ENCODE data around the gene ALS2. TPM values are rescaled to one million over a fixed set of nuclear protein-coding genes. Genes with fewer than 3 reads are reported as not detected.
"Not testable (repeated sequence)": the region's sequence is repeated elsewhere in the genome, so short reads cannot be mapped to it uniquely, and the experiment has no call there.

Gene ALS2
- 4.4 TPM for polyA plus RNA-seq

GRCh38 chr2:201780674-201781493, at the start of gene ALS2:
Gene ALS2 (minus strand): TSS chr2:201780933. CDS start chr2:201768885, 12,048 bp downstream.
- Mint-ChIP-seq H3K27ac (peak within 1 kb of the TSS; percentile 70 to 99 (median 92)), H3K36me3 (no peaks in the 10 kb centered on the region), H3K9me3 (no peaks in the 10 kb centered on the region), H3K4me3 (peak within 1 kb of the TSS; percentile 90 to 99 (median 97)), H3K4me1 (peaks cover 6 to 15% (median 9%) of the 10 kb centered on the region in 3 donors), H3K27me3 (peaks cover 8% of the 10 kb centered on the region)

GRCh38 chr2:201828220-201828619, 47.5 kb upstream of the ALS2 start:
- Mint-ChIP-seq H3K4me1 (no peaks in the 10 kb centered on the region), H3K27ac (no peak overlapping the region), H3K27me3 (peaks cover 4% of the 10 kb centered on the region), H3K9me3 (peaks cover 0 to 3% (median 2%) of the 10 kb centered on the region in 3 donors), H3K4me3 (no peak overlapping the region), H3K36me3 (no peaks in the 10 kb centered on the region)

- no peaks in the 10 kb centered on the region for H3K36me3 Mint-ChIP-seq
- peaks cover 0 to 3% (median 2%) of the 10 kb centered on the region in 3 donors for H3K9me3 Mint-ChIP-seq
- peaks cover 4% of the 10 kb centered on the region for H3K27me3 Mint-ChIP-seq
- H3K4me1 Mint-ChIP-seq: no peaks in the 10 kb centered on the region
- no peak overlapping the region for H3K4me3 Mint-ChIP-seq
- peak overlapping the region in 1 of 3 donors; percentile 75 for H3K27ac Mint-ChIP-seq
Measured at GRCh38 chr2:201827621-201828020, 46.9 kb upstream of the ALS2 start.

- peaks cover 10% of the 10 kb centered on the region for H3K27me3 Mint-ChIP-seq
Measured at GRCh38 chr2:201824212-201824611, 43.5 kb upstream of the ALS2 start.

GRCh38 chr2:201821080-201821479, 40.3 kb upstream of the ALS2 start:
- Mint-ChIP-seq H3K27me3 (peaks cover 14% of the 10 kb centered on the region), H3K9me3 (peaks cover 0 to 3% (median 2%) of the 10 kb centered on the region in 3 donors), H3K4me3 (no peak overlapping the region), H3K4me1 (no peaks in the 10 kb centered on the region), H3K27ac (no peak overlapping the region), H3K36me3 (no peaks in the 10 kb centered on the region)

More at GRCh38 chr2:201824212-201824611, 43.5 kb upstream of the ALS2 start:
- H3K27ac Mint-ChIP-seq: no peak overlapping the region
- no peak overlapping the region for H3K4me3 Mint-ChIP-seq
- no peaks in the 10 kb centered on the region for H3K4me1 Mint-ChIP-seq
- no peaks in the 10 kb centered on the region for H3K36me3 Mint-ChIP-seq
- H3K9me3 Mint-ChIP-seq: peaks cover 0 to 3% (median 2%) of the 10 kb centered on the region in 3 donors

- Mint-ChIP-seq H3K4me1 (no peaks in the 10 kb centered on the region), H3K4me3 (no peak overlapping the region), H3K9me3 (no peaks in the 10 kb centered on the region), H3K27me3 (peaks cover 14% of the 10 kb centered on the region), H3K27ac (no peak overlapping the region), H3K36me3 (no peaks in the 10 kb centered on the region)
Measured at GRCh38 chr2:201820383-201821007, 39.8 kb upstream of the ALS2 start.

- no peak overlapping the region for H3K4me3 Mint-ChIP-seq
- no peaks in the 10 kb centered on the region for H3K36me3 Mint-ChIP-seq
- H3K27me3 Mint-ChIP-seq: peaks cover 7% of the 10 kb centered on the region
Measured at GRCh38 chr2:201816657-201817575, 36.2 kb upstream of the ALS2 start.

GRCh38 chr2:201813996-201814760, 33.4 kb upstream of the ALS2 start:
- no peak overlapping the region for H3K27ac Mint-ChIP-seq
- peaks cover 4% of the 10 kb centered on the region for H3K27me3 Mint-ChIP-seq
- peaks cover 0 to 1% (median 0%) of the 10 kb centered on the region in 3 donors for H3K4me1 Mint-ChIP-seq
- no peaks in the 10 kb centered on the region for H3K36me3 Mint-ChIP-seq
- H3K9me3 Mint-ChIP-seq: no peaks in the 10 kb centered on the region
- no peak overlapping the region for H3K4me3 Mint-ChIP-seq

More at GRCh38 chr2:201816657-201817575, 36.2 kb upstream of the ALS2 start:
- Mint-ChIP-seq H3K27ac (no peak overlapping the region), H3K9me3 (no peaks in the 10 kb centered on the region), H3K4me1 (no peaks in the 10 kb centered on the region)

GRCh38 chr2:201810604-201811003, 29.9 kb upstream of the ALS2 start:
- H3K36me3 Mint-ChIP-seq, H3K27ac Mint-ChIP-seq, H3K9me3 Mint-ChIP-seq, H3K4me1 Mint-ChIP-seq, H3K27me3 Mint-ChIP-seq, H3K4me3 Mint-ChIP-seq: not testable (repeated sequence)

GRCh38 chr2:201809633-201810032, 28.9 kb upstream of the ALS2 start:
- H3K4me1 Mint-ChIP-seq: peaks cover 0 to 2% (median 1%) of the 10 kb centered on the region in 3 donors
- H3K4me3 Mint-ChIP-seq: no peak overlapping the region
- H3K36me3 Mint-ChIP-seq: no peaks in the 10 kb centered on the region
- no peak overlapping the region for H3K27ac Mint-ChIP-seq
- H3K9me3 Mint-ChIP-seq: no peaks in the 10 kb centered on the region
- H3K27me3 Mint-ChIP-seq: no peaks in the 10 kb centered on the region

- peaks cover 0 to 2% (median 1%) of the 10 kb centered on the region in 3 donors for H3K4me1 Mint-ChIP-seq
- no peaks in the 10 kb centered on the region for H3K36me3 Mint-ChIP-seq
- H3K9me3 Mint-ChIP-seq: no peaks in the 10 kb centered on the region
- H3K27ac Mint-ChIP-seq: no peak overlapping the region
- H3K4me3 Mint-ChIP-seq: no peak overlapping the region
- peaks cover 2% of the 10 kb centered on the region for H3K27me3 Mint-ChIP-seq
Measured at GRCh38 chr2:201808027-201808426, 27.3 kb upstream of the ALS2 start.

GRCh38 chr2:201807452-201807999, 26.8 kb upstream of the ALS2 start:
- Mint-ChIP-seq H3K36me3 (no peaks in the 10 kb centered on the region), H3K4me1 (peaks cover 0 to 2% (median 1%) of the 10 kb centered on the region in 3 donors), H3K27ac (no peak overlapping the region), H3K27me3 (peaks cover 2% of the 10 kb centered on the region), H3K9me3 (no peaks in the 10 kb centered on the region), H3K4me3 (peak overlapping the region in 1 of 4 donors; percentile 27)

- Mint-ChIP-seq H3K27ac (no peak within 1 kb of the TSS), H3K4me1 (peaks cover 0 to 2% (median 1%) of the 10 kb centered on the region in 3 donors), H3K27me3 (peaks cover 5% of the 10 kb centered on the region), H3K4me3 (no peak within 1 kb of the TSS), H3K36me3 (no peaks in the 10 kb centered on the region), H3K9me3 (no peaks in the 10 kb centered on the region)
Measured at GRCh38 chr2:201806442-201807170, 25.9 kb upstream of the ALS2 start, which contains the start of gene CDK15. Gene CDK15 (plus strand): TSS chr2:201806537. CDS start chr2:201806665, 128 bp downstream.
